ENCODE data around the gene TOP3A.

GRCh38 chr17:18225121-18225641 is 89.6 kb downstream of the TOP3A start, which contains the start of gene LLGL1:
- TF ChIP-seq POLR2A (IDR thresholded peaks at IDR 0.05) (no peak), CTCF (IDR thresholded peaks at IDR 0.05) (peak in 1 of 4 experiments; percentile 15), POLR2AphosphoS5 (IDR thresholded peaks at IDR 0.05) (peak; percentile 76)

Data from prostate gland (tissue), 2 donors.